Measurements from ENCODE around the gene OTOGL.

Gene OTOGL

GRCh38 chr12:80404629-80405028 lies 305.3 kb downstream of the OTOGL start:
- H3K36me3 ChIP-seq, result no peaks in the 10 kb centered on the region
- H3K4me1 ChIP-seq, result no peaks in the 10 kb centered on the region
- H3K4me3 ChIP-seq (ENCODE audit: low read depth, low read length), result no peak overlapping the region
- no peak for DNase-seq
- H3K9me3 ChIP-seq, result no peaks in the 10 kb centered on the region
- peaks cover 9% of the 10 kb centered on the region for H3K27me3 ChIP-seq
- TF ChIP-seq, protein P1, sequence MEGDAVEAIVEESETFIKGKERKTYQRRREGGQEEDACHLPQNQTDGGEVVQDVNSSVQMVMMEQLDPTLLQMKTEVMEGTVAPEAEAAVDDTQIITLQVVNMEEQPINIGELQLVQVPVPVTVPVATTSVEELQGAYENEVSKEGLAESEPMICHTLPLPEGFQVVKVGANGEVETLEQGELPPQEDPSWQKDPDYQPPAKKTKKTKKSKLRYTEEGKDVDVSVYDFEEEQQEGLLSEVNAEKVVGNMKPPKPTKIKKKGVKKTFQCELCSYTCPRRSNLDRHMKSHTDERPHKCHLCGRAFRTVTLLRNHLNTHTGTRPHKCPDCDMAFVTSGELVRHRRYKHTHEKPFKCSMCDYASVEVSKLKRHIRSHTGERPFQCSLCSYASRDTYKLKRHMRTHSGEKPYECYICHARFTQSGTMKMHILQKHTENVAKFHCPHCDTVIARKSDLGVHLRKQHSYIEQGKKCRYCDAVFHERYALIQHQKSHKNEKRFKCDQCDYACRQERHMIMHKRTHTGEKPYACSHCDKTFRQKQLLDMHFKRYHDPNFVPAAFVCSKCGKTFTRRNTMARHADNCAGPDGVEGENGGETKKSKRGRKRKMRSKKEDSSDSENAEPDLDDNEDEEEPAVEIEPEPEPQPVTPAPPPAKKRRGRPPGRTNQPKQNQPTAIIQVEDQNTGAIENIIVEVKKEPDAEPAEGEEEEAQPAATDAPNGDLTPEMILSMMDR (IDR thresholded peaks at IDR 0.05; ENCODE audit: low read depth, low read length), result no peak

DNA sequence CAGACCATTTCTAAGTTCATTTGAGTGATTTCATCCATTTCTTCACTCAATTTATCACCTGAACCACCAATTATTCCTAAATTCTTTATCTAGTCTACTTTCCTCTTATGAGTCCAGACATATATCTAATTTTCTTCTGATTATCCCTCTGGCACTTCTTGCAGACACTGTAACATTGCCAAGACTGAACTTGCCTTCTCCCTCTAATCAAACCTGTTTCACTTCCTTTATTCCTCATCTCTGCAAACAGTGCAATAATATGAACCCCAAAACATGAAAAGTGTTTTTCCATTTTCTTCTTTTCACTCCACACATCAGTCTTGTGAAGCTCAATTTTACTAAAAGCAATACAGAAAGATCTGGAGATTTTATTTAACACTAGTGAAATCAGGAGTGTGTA lies 306.9 kb downstream of the OTOGL start:
- Histone ChIP-seq H3K4me3 (ENCODE audit: low read depth, low read length) (no peak overlapping the region), H3K9me3 (no peaks in the 10 kb centered on the region), H3K4me1 (no peaks in the 10 kb centered on the region), H3K27me3 (peaks cover 4% of the 10 kb centered on the region; the same call in 1 of the 2 replicates), H3K36me3 (no peaks in the 10 kb centered on the region)
- no peak for DNase-seq
- TF ChIP-seq, protein P1 (IDR thresholded peaks at IDR 0.05; ENCODE audit: low read depth, low read length), result no peak

GRCh38 chr12:80411787-80412186 lies 312.4 kb downstream of the OTOGL start:
- H3K4me3 ChIP-seq (ENCODE audit: low read depth, low read length), result no peak overlapping the region
- peaks cover 4% of the 10 kb centered on the region; the same call in 1 of the 2 replicates for H3K27me3 ChIP-seq
- H3K4me1 ChIP-seq, result no peaks in the 10 kb centered on the region
- H3K36me3 ChIP-seq, result no peaks in the 10 kb centered on the region
- DNase-seq, result no peak
- no peaks in the 10 kb centered on the region for H3K9me3 ChIP-seq
- TF ChIP-seq, protein P1 (IDR thresholded peaks at IDR 0.05; ENCODE audit: low read depth, low read length), result no peak

- Histone ChIP-seq H3K4me1 (no peaks in the 10 kb centered on the region), H3K9me3 (no peaks in the 10 kb centered on the region), H3K4me3 (ENCODE audit: low read depth, low read length) (no peak overlapping the region), H3K27me3 (peaks cover 4% of the 10 kb centered on the region; the same call in 1 of the 2 replicates), H3K36me3 (no peaks in the 10 kb centered on the region)
- peak; percentile 9 for DNase-seq
- TF ChIP-seq, protein P1 (IDR thresholded peaks at IDR 0.05; ENCODE audit: low read depth, low read length), result peak; percentile 79
Observed at GRCh38 chr12:80412343-80412953, 313.1 kb downstream of the OTOGL start.

DNA sequence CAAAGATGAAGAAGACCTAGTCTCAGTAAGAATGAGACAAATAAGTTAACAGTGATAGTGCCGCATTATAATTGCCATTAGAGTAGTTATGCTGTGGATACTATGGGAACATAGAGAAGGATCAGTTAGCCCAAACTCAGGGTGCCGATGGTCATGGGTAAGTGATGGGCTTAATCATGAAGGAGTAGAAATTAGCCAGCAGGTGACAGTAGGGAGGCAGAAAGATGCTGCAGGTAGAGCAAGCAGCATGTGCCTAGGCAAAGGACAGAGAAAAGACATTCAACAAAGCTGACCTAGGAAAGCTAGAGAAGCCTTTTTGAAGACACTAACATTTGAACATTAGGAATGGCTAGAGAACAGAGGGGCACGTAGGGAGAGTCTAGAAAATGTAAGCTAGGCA lies 314.1 kb downstream of the OTOGL start:
- H3K27me3 ChIP-seq, result peaks cover 4% of the 10 kb centered on the region; the same call in 1 of the 2 replicates
- TF ChIP-seq, protein P1 (IDR thresholded peaks at IDR 0.05; ENCODE audit: low read depth, low read length), result no peak
- H3K4me1 ChIP-seq, result no peaks in the 10 kb centered on the region
- H3K9me3 ChIP-seq, result no peaks in the 10 kb centered on the region
- H3K4me3 ChIP-seq (ENCODE audit: low read depth, low read length), result no peak overlapping the region
- no peak for DNase-seq
- H3K36me3 ChIP-seq, result no peaks in the 10 kb centered on the region

- TF ChIP-seq, protein P1 (IDR thresholded peaks at IDR 0.05; ENCODE audit: low read depth, low read length), result no peak
- Histone ChIP-seq H3K4me3 (ENCODE audit: low read depth, low read length) (no peak overlapping the region), H3K4me1 (no peaks in the 10 kb centered on the region), H3K9me3 (no peaks in the 10 kb centered on the region), H3K27me3 (peaks cover 4% of the 10 kb centered on the region; the same call in 1 of the 2 replicates), H3K36me3 (no peaks in the 10 kb centered on the region)
- no peak for DNase-seq
Observed at GRCh38 chr12:80415466-80415865, 316.1 kb downstream of the OTOGL start.
